Tracheal epithelial cell (primary cell): ENCODE measurements around the gene TMED4. TPM values are rescaled to one million over a fixed set of nuclear protein-coding genes. Genes with fewer than 3 reads are reported as not detected.

ENCODE experiments used
- total RNA-seq: library from RNA; depleted of rRNA; stranded (reverse); fragments of >200 nt; gene quantifications from 2 replicates; pipeline ENCODE4 v1.2.1, GENCODE V29; 2014

TMED4 gene
- 175 and 201 TPM in 2 replicates for total RNA-seq

GRCh38 chr7:44581879-44582603 lies at the start of gene TMED4:
Gene TMED4 (minus strand): TSS chr7:44582231. CDS start chr7:44582206, 25 bp downstream.

GRCh38 chr7:44606341-44607140 lies 24.5 kb upstream of the TMED4 start, which contains the start of gene OGDH:
Gene OGDH (plus strand): TSS chr7:44606627. CDS start chr7:44624344, 17,717 bp downstream.

GRCh38 chr7:44573464-44574286 lies 8.4 kb downstream of the TMED4 start, which contains the start of gene DDX56:
Gene DDX56 (minus strand): TSS chr7:44573908. CDS start chr7:44573895, 13 bp downstream.

GRCh38 chr7:44541028-44541869 lies 40.8 kb downstream of the TMED4 start, which contains the start of gene NPC1L1:
Gene NPC1L1 (minus strand): TSS chr7:44541330. CDS start chr7:44541259, 71 bp downstream.

Other genes with a start within 250 kb of the TMED4 start
- 64.4 and 91.6 TPM in 2 replicates for gene NUDCD3, start 91.6 kb downstream of the TMED4 start, total RNA-seq
- under 0.01 TPM in 1 of 2 replicates, not detected in the other for gene NPC1L1, start 40.9 kb downstream of the TMED4 start, total RNA-seq
- 78.3 and 79.3 TPM in 2 replicates for gene DDX56, start 8.3 kb downstream of the TMED4 start, total RNA-seq
- 59.5 and 79.5 TPM in 2 replicates for gene OGDH, start 24.4 kb upstream of the TMED4 start, total RNA-seq
- gene ZMIZ2, start 166.6 kb upstream of the TMED4 start, total RNA-seq: 5.3 and 10.1 TPM in 2 replicates
- gene PPIA, start 214.4 kb upstream of the TMED4 start, total RNA-seq: 2,178 and 2,747 TPM in 2 replicates